Breast epithelium (tissue), 4 donors: Measurements from ENCODE around the gene LONP1. TPM values are rescaled to one million over a fixed set of nuclear protein-coding genes. Genes with fewer than 3 reads are reported as not detected.

Source experiments
- DNase-seq, 2 donors: peaks; one replicate each; pipeline ENCODE4 v3.0.0-alpha.2; 2019; ENCODE audit warnings: low spot score in 2 of 2
- H3K27ac ChIP-seq, 2 donors: fragments of 200-600 bp; sonication (generic) in 1 of 2; one replicate each; pipeline ENCODE4 v1.5.1; 2016 to 2019; ENCODE audit warnings: mild to moderate bottlenecking in 1 of 2
- H3K27me3 ChIP-seq, 2 donors: fragments of 200-600 bp; sonication (generic) in 1 of 2; one replicate each; pipeline versions ENCODE4 v1.5.1 to v1.6.0; 2017 to 2019; ENCODE audit warnings: control low read depth in 1 of 2, mild to moderate bottlenecking in 1 of 2
- H3K36me3 ChIP-seq: fragments of 200-600 bp; one replicate; pipeline ENCODE4 v1.5.1; 2019
- H3K4me1 ChIP-seq, 2 donors: fragments of 200-600 bp; sonication (generic); one replicate each; pipeline ENCODE4 v1.5.1; 2016 to 2019; ENCODE audit warnings: control low read depth in 1 of 2
- H3K4me3 ChIP-seq, 3 donors: fragments of 200-600 bp; sonication (generic); 1 replicate in 2 of 3; 2 replicates in 1 of 3; pipeline ENCODE4 v1.5.1; 2016 to 2019; ENCODE audit warnings: mild to moderate bottlenecking in 3 of 3, moderate library complexity in 2 of 3
- H3K9me3 ChIP-seq, 2 donors: fragments of 200-600 bp; sonication (generic) in 1 of 2; one replicate each; pipeline ENCODE4 v1.5.1; 2016 to 2019; ENCODE audit warnings: control low read depth in 1 of 2
- POLR2A ChIP-seq: fragments of 450-650 bp; IDR thresholded peaks from one replicate; pipeline ENCODE4 v1.6.1; 2016; ENCODE audit warnings: antibody characterized with exemption, mild to moderate bottlenecking, moderate library complexity
- POLR2AphosphoS5 ChIP-seq, 3 donors: sonication (generic); formaldehyde crosslinking; IDR thresholded peaks; one replicate each; pipeline ENCODE4 v1.6.1; 2017; ENCODE audit warnings: antibody characterized with exemption in 3 of 3
- intact Hi-C: fragments of 100-400 bp; cut with DNase I; formaldehyde crosslinking; loops from one replicate; pipeline ENCODE4 v1.15.1; 2023; ENCODE audit warnings: low total_unique reads
- total RNA-seq, 3 donors: library from RNA; depleted of rRNA; stranded (reverse); fragments of >200 nt; gene quantifications; one replicate each; pipeline ENCODE4 v1.1.0, GENCODE V29; 2016
- TF ChIP-seq, protein P1 (sequence below), 3 donors: fragments of 450-650 bp; IDR thresholded peaks; one replicate each; pipeline ENCODE4 v1.5.1; 2016 to 2017; ENCODE audit warnings: antibody characterized with exemption in 3 of 3, mild to moderate bottlenecking in 3 of 3, moderate library complexity in 3 of 3

LONP1 gene
- total RNA-seq, 3 donors from 2014 or later, result 48.1 to 66.2 (median 60.6) TPM

DNA sequence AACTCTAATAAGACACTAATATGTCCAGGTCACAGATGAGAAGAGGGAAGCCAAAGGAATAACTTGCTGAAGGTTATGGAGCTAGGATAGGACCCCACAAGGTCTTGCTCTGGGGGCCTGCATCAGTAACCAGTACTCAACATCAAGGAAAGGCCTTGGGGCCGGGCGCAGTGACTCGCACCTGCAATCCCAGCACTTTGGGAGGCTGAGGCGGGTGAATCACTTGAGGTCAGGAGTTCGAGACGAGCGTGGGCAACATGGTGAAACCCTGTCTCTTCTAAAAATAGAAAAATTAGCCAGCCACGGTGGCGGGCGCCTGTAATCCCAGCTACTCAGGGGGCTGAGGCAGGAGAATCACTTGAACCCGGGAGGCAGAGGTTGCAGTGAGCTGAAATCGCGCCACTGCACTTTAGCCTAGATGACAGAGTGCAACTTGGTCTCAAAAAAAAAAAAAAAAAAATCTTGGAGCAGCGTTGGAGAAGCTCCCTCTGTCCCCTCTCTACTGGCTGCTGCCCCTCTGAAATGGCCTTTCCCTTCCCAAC lies 1.8 kb downstream of the LONP1 start:
- DNase-seq, result no peak
- Histone ChIP-seq H3K9me3 (no peaks in the 10 kb centered on the region), H3K4me1 (peaks cover 0 to 14% of the 10 kb centered on the region in 2 donors), H3K27ac (no peak overlapping the region), H3K4me3 (peak overlapping the region in 1 of 3 donors; percentile 83), H3K27me3 (no peaks in the 10 kb centered on the region), H3K36me3 (no peaks in the 10 kb centered on the region)
- no peak for TF ChIP-seq POLR2AphosphoS5 (IDR thresholded peaks at IDR 0.05)
- TF ChIP-seq, protein P1, sequence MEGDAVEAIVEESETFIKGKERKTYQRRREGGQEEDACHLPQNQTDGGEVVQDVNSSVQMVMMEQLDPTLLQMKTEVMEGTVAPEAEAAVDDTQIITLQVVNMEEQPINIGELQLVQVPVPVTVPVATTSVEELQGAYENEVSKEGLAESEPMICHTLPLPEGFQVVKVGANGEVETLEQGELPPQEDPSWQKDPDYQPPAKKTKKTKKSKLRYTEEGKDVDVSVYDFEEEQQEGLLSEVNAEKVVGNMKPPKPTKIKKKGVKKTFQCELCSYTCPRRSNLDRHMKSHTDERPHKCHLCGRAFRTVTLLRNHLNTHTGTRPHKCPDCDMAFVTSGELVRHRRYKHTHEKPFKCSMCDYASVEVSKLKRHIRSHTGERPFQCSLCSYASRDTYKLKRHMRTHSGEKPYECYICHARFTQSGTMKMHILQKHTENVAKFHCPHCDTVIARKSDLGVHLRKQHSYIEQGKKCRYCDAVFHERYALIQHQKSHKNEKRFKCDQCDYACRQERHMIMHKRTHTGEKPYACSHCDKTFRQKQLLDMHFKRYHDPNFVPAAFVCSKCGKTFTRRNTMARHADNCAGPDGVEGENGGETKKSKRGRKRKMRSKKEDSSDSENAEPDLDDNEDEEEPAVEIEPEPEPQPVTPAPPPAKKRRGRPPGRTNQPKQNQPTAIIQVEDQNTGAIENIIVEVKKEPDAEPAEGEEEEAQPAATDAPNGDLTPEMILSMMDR (IDR thresholded peaks at IDR 0.05), result no peak
- no peak for TF ChIP-seq POLR2A
- intact Hi-C loops, result no loop called here

DNA sequence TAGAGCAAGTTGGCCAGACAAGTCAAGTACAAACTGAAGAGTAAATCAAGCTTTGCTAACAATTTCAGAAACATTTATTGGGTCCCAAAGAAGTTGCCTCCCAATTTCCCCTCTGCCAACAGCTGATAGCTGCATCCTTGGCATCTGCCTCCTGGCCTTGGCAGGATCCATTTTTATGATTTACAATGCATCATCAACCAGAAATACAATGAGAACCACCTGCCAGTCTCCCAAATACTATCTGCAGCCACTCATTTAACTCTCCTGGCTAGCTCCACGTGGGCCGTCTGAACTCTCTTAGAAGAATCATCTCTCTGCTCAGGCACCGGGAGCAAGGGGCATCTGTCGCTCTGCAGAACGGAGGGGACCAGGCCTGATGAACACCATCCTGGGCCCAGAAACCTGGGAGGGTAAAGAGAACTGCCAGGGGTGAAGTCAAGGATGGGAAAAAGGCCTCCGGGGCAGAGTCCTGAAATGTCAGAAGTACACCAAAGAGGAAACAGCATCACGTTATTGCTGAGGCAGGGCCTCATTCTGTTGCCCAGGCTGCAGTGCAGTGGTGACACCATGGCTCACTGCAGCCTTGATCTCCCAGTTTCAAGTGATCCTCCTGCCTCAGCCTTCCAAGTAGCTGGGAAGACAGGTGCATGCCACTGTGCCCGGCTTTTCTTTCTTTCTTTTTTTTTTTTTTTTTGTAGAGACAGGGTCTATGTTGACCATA lies 2.6 kb downstream of the LONP1 start:
- TF ChIP-seq POLR2AphosphoS5 (IDR thresholded peaks at IDR 0.05) (no peak), POLR2A (no peak)
- TF ChIP-seq, protein P1 (IDR thresholded peaks at IDR 0.05), result no peak
- Histone ChIP-seq H3K27ac (no peak overlapping the region), H3K9me3 (no peaks in the 10 kb centered on the region), H3K27me3 (no peaks in the 10 kb centered on the region), H3K4me3 (no peak overlapping the region), H3K36me3 (peaks cover 1% of the 10 kb centered on the region), H3K4me1 (peaks cover 0 to 14% of the 10 kb centered on the region in 2 donors)
- no peak for DNase-seq
- intact Hi-C loops, result no loop called here

DNA sequence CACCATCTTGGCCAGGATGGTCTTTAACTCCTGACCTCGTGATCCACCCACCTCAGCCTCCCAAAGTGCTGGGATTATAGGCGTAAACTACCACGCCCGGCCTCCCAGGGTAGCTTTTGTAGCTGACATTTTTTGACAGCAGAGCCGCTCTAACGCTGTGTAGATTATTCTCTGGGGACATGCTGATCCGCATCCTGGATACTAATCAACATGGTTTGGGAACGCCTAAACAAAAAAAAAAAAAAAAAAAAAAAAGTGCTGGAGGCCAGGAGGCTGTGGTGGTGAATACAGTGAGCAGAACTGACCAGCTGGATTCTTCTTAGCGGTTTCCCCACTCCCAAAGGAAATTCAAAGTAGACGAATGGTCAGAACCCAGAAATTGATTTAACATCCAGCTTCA lies 5.1 kb downstream of the LONP1 start:
- Histone ChIP-seq H3K4me1 (peaks cover 0 to 14% of the 10 kb centered on the region in 2 donors), H3K27me3 (no peaks in the 10 kb centered on the region), H3K36me3 (peaks cover 5% of the 10 kb centered on the region), H3K4me3 (no peak overlapping the region), H3K9me3 (no peaks in the 10 kb centered on the region), H3K27ac (no peak overlapping the region)
- no peak for DNase-seq
- intact Hi-C loops, result no loop called here
- TF ChIP-seq POLR2AphosphoS5 (IDR thresholded peaks at IDR 0.05) (no peak), POLR2A (no peak)
- TF ChIP-seq, protein P1 (IDR thresholded peaks at IDR 0.05), result no peak

DNA sequence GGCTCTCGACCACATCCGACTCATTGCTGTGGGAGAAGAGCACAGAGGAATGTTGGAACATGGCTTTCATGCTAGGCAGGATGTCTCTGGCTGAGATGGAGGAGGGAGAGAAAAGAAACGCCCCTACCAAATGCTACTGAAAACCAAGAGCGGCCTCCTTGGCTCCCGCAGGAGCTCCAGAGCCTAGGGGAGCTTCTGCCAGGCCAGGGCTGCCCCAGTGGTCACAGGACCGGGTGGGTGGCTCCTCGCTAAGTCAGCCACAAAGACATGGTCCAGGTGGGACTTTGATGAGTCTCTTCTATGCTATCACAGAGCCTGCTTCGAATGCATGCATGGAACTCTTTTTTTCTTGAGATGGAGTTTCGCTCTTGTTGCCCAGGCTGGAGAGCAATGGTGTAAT lies 6.7 kb downstream of the LONP1 start:
- H3K27ac ChIP-seq, result no peak overlapping the region
- DNase-seq, result no peak
- TF ChIP-seq, protein P1 (IDR thresholded peaks at IDR 0.05), result no peak
- TF ChIP-seq POLR2A, result no peak
- TF ChIP-seq POLR2AphosphoS5 (IDR thresholded peaks at IDR 0.05), result no peak
- H3K4me3 ChIP-seq, result no peak overlapping the region
- no peaks in the 10 kb centered on the region for H3K9me3 ChIP-seq
- H3K27me3 ChIP-seq, result no peaks in the 10 kb centered on the region
- intact Hi-C loops, result no loop called here
- peaks cover 0 to 3% of the 10 kb centered on the region in 2 donors for H3K4me1 ChIP-seq
- peaks cover 8% of the 10 kb centered on the region for H3K36me3 ChIP-seq

DNA sequence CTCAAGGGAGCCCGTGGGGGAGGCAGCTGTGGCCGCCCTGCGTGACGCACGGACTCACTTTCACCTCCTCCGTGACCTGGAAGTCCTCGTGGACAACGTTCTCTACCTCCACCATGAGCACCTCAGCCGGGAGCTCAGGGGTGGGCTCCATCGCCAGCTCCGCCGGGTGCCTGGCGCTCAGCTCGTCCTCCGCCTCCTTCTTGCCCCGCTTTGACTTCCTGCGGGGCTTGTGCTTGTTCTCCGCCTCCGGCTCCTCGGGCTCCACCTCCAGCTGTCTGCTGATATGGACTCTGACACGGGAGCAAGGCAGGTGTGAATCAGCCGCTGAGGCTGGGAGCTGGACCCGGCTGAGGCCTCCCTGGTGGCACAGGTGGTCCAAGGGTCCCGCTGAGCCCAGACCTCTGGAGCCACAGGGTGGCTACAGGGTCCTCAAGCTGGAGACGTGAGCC lies 8.2 kb downstream of the LONP1 start:
- H3K27ac ChIP-seq, result no peak overlapping the region
- intact Hi-C loops, result no loop called here
- TF ChIP-seq, protein P1 (IDR thresholded peaks at IDR 0.05), result no peak
- TF ChIP-seq POLR2A (no peak), POLR2AphosphoS5 (IDR thresholded peaks at IDR 0.05) (no peak)
- H3K9me3 ChIP-seq, result no peaks in the 10 kb centered on the region
- peaks cover 17% of the 10 kb centered on the region for H3K36me3 ChIP-seq
- H3K27me3 ChIP-seq, result no peaks in the 10 kb centered on the region
- no peak for DNase-seq
- H3K4me3 ChIP-seq, result no peak overlapping the region
- no peaks in the 10 kb centered on the region for H3K4me1 ChIP-seq
